Stimulated activated CD8-positive, alpha-beta memory T cell treated with anti-CD3 and anti-CD28 coated beads, Interleukin-12 subunit alpha, Interleukin-12 subunit beta, amount 100 ng/mL, for 4 hours (primary cell): ENCODE results near the gene TENM3.

Experiments used
- DNase-seq: peaks from one replicate; pipeline ENCODE4 v3.0.0-alpha.2; 2020; ENCODE audit warnings: low read depth

The TENM3 gene

GRCh38 chr4:182694551-182694950 is 451.3 kb downstream of the TENM3 start:
- no peak for DNase-seq

GRCh38 chr4:182695009-182695408 is 451.8 kb downstream of the TENM3 start:
- DNase-seq = no peak

GRCh38 chr4:182695842-182696241 is 452.6 kb downstream of the TENM3 start:
- DNase-seq = no peak

- DNase-seq = no peak
These were observed 453.9 kb downstream of the TENM3 start for GRCh38 chr4:182697094-182697493.

- no peak for DNase-seq
These were observed 455.0 kb downstream of the TENM3 start for GRCh38 chr4:182698212-182698611.

GRCh38 chr4:182699201-182699600 is 456.0 kb downstream of the TENM3 start:
- no peak for DNase-seq

GRCh38 chr4:182699795-182700194 is 456.6 kb downstream of the TENM3 start:
- DNase-seq = no peak

GRCh38 chr4:182700362-182701160 is 457.4 kb downstream of the TENM3 start:
- DNase-seq = no peak

- DNase-seq = no peak
These were observed 460.9 kb downstream of the TENM3 start for GRCh38 chr4:182704077-182704476.

- DNase-seq = no peak
These were observed 461.7 kb downstream of the TENM3 start for GRCh38 chr4:182704948-182705347.

- no peak for DNase-seq
These were observed 462.2 kb downstream of the TENM3 start for GRCh38 chr4:182705389-182705788.

- no peak for DNase-seq
These were observed 468.0 kb downstream of the TENM3 start for GRCh38 chr4:182711211-182711610.

GRCh38 chr4:182715548-182715947 is 472.3 kb downstream of the TENM3 start:
- DNase-seq = no peak

- DNase-seq = no peak
These were observed 473.0 kb downstream of the TENM3 start for GRCh38 chr4:182716192-182716591.

GRCh38 chr4:182717788-182718583 is 474.8 kb downstream of the TENM3 start:
- no peak for DNase-seq

GRCh38 chr4:182724414-182724813 is 481.2 kb downstream of the TENM3 start:
- DNase-seq = no peak

- no peak for DNase-seq
These were observed 486.3 kb downstream of the TENM3 start for GRCh38 chr4:182729516-182729915.

GRCh38 chr4:182730791-182731190 is 487.6 kb downstream of the TENM3 start:
- DNase-seq = no peak

- DNase-seq = no peak
These were observed 493.0 kb downstream of the TENM3 start for GRCh38 chr4:182736207-182736606.

- DNase-seq = no peak
These were observed 495.3 kb downstream of the TENM3 start for GRCh38 chr4:182738283-182739047.

GRCh38 chr4:182740256-182740655 is 497.1 kb downstream of the TENM3 start:
- no peak for DNase-seq

- no peak for DNase-seq
These were observed 497.9 kb downstream of the TENM3 start for GRCh38 chr4:182741054-182741453.

- no peak for DNase-seq
These were observed 498.7 kb downstream of the TENM3 start for GRCh38 chr4:182741914-182742313.
